ENCODE data around the gene ITSN2.
"Not testable (repeated sequence)": the region's sequence is repeated elsewhere in the genome, so short reads cannot be mapped to it uniquely, and the experiment has no call there.

Gene ITSN2

DNA sequence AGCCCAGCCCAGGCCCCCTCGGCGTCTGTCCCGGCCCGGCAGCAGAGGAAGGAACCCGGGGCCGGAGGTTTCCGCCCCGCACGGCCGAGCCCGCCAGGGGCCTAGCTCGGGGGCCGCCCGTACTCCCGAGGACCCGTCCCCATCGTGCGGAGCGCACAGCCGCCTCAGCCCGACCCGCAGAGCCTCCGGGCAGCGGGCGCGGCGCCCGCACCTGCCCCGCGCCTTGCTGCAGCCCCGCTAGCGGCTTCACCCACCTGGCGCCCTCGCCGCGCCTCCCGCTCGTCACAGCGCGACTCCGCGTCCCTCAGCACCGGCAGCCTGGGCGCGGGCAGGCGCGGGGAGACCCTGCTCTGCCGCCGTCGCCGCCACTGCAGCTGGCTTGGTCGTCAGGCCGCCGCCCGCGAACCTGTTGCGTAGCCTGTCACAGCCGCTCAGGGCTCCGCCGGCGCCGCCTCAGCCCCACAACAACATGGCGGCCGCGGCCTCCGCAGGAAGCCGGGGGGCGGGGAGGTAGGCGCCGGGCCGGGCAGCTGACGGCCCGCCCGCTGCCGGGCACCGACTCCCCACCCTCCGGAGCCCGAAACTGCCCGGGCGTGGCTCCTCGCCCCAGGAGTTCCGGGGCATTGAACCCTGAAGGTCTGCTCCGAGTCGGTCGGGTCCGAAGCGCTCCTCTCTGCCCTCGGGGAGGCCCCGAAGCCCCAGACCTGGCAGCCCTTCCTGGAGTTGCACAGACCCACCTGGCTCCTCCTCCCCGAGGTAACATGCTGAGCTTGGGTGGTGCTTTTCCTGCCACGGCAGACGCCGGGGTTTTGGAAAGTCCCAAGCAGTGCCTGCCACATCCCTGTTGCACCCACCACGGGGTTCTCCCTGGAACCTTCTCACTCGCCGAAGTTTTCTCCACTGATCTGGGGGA is at the start of gene ITSN2:
TSS of gene ITSN2 (minus strand) at position 487 of the 913 bp plus-strand sequence. CDS start 32,454 bp downstream, outside the sequence.
- peak; percentile 80 for DNase-seq

DNA sequence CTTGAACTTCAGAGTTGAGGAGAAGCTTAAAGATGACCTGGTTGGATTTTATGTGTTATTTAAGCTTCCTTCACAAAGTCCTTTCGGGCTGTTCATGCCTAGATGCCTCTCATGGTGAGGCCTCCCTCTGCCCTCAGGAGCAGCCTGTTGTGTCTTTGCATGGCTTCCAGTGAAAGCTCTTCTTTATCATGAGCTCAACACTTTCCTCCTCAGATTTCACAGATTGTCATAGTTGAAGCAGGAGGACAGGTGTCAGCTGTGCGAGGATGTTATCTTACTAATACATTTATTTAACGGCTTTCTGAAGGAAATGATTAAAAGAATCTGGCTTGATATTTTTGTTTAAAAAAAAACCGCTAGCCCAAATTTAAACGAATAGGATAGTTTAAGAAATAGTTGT is 48.8 kb upstream of the ITSN2 start:
- no peak for DNase-seq

DNA sequence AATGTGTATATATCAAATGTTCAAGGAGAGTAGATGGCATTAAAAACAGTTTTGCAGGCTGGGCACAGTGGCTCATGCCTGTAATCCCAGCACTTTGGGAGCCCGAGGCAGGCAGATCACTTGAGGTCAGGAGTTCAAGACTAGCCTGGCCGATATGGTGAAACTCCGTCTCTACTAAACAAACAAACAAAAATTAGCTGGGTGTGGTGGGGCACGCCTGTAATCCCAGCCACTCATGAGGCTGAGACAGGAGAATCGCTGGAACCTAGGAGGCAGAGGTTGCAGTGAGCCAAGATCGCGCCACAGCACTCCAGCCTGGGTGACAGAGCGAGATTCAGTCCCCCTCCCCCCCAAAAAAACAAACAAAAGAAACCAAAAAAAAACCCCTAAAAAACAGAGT is 48.4 kb upstream of the ITSN2 start:
- not testable (repeated sequence) for DNase-seq

DNA sequence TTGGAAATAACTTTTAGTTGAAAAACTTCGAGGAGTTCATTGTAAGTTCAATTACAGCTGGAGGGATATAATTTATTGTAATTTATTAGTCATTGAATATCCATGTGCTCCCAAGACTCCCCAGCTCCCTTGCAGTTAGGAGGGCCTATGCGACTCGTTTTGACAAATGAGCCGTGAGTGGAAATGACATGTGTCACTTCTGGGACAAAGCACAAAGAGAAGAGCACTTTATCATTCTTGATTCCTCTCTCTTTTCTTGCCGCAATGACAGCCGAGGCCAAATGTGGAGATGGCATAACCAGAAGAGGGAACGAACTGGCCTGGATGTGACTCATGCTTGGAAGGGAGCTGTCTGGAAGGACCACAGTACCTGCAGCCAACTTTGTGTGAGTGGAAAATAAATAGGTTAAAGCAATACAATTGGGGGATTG is 44.2 kb upstream of the ITSN2 start:
- no peak for DNase-seq

DNA sequence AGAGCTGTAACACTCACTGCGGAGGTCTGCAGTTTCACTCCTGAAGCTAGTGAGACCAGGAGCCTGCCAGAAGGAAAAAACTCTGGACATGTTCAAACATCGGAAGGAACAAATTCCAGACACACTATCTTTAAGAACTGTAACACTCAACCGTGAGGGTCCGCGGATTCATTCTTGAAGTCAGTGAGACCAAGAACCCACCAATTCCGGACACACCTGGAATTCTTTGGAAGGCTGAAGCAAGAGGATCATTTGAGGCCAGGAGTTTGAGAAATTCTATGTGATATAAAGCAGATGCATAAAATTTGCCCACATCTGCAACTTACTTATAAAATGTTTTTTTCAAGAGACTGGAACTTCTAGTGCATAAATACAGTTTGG is 43.5 kb upstream of the ITSN2 start:
- no peak for DNase-seq

DNA sequence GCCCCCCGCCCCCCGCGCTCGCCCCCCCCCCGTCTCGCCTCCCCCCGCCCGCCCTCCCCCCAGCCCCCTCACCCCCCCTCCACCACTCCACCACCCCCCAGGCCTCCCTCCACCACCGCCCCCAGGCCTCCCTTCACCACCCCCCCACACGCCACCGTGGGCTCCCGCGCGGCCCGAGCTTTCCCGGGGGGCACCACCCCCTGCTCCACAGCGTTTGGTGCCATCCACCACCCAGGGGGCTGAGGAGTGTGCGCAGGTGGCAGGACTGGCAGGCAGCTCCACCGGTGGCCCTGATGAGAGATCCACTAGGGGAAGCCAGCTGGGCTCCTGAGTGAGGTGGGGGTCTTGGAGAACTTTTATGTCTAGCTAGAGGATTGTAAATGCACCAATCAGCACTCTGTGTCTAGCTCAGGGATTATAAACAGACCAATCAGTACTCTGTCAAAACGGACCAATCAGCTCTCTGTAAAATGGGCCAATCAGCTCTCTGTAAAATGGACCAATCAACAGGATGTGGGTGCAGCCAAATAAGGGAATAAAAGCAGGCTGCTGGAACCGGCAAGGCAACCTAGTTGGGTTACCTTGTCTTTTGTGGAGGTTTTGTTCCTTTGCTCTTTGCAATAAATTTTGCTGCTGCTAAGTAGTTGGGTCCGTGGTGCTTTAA is 43.0 kb upstream of the ITSN2 start:
- DNase-seq: no peak

DNA sequence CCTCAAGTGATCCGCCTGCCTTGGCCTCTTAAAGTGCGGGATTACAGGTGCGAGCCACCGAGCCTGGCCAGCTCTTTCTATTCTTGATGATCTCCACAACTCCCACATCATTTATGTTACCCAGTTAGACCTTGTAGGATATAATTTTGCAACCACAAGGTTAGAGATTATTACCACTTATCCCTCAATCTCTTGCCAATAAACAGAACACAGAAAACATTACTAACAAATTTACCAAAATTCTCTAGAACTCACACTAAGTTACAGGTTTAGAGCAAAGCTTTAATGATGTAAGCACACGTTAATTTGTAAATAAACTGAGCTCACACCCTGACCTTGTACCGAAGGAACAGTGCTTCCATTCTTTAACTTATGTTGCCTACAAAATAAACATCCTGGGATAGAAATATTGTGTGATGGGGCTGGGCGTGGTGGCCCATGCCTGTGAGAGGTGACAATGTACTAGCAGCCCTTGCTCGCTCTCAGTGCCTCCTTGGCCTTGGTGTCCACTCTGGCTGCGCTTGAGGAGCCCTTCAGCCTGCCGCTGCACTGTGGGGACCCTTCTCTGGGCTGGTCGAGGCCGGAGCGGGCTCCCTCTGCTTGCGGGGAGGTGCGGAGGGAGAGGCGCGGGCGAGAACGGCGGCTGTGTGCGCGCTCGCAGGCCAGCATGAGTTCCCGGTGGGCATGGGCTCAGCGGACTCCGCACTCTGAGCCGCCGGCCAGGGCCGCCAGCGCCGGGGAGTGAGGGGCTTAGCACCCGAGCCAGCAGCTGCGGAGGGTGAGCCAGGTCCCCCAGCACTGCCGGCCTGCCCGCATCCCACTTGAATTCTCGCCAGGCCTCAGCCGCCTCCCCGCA is 42.1 kb upstream of the ITSN2 start:
- DNase-seq: no peak

DNA sequence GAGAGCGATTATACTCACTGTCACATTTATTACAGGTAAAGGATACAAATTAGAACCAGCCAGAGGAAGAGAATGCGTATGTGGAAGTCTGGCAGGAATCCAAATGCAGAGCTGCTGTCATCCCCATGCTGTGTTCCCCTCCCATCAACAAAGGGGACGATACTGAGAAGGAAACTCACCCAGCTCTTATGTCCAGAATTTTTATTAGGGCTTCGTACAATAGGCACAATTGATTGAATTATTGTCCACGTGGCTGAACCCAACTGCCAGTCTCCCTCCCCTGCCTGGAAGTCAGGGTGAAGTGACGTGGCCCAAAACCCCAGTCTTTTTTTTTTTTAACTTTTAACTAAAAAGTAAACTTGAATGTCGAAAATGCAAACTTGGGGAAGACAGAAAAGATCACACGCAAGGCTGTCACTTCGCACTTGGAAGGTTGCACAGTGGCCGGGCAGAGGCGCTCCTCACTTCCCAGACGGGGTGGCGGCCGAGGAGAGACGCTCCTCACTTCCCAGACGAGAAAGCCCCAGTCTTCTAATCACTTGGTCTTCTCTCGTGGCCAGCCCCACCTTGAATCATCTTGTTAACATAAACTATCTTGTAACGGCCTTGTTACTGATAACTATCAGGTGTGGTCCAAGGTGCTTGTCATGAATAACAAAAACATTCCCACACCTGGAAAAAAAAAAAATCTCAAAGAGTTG is 40.0 kb upstream of the ITSN2 start:
- peak; percentile 75 for DNase-seq

DNA sequence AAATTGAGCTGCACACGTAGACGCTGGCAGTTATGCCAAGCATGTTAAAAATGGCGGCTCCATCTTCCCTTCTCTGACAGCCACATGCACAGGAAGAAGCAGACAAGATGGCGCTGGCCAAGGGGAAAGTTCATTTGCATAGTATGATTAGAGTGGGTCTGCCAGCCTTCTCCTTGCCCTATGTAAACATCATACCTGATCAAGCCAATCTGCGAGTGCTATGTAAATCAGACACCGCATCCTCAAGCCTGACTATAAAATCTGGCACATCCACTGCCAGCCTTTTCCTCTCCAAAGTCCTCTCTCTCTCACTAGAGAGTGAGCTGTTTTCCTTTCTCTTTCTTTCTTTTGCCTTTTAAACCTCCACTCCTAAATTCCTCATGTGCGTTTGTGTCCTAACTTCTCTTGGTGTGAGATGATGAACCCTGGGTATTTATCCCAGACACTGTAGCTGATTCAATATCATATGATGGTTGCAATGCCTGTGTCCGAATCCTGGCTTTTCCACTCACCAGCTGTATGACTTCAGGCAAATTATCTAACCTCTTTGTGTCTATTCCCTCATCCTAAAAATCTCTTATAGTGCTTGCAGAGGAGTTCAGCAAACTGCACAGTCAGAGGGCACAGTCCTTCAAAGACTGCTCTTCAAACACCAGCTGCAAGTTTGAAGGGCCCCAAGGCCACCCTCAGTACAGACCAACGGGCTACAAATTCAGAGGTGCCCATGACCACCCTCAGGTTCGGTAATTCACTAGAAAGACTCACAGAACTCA is 39.3 kb upstream of the ITSN2 start:
- DNase-seq: peak; percentile 86

DNA sequence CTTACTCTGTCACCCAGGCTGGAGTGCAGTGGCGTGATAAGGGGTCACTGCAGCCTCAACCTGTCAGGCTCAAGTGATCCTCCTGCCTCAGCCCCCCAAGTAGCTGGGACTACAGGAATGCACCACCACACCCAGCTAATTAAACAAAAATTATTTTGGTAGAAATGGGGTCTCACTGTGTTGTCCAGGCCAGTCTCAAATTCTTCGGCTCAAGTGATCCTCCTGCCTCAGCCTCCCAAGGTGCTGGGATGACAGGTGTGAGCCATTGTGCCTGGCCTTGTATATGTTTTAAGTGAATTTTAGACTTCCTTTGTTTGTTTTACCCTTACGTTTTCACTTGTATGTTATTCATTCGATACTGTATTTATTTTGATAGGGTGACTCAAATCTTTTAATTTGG is 34.7 kb upstream of the ITSN2 start:
- DNase-seq: no peak

DNA sequence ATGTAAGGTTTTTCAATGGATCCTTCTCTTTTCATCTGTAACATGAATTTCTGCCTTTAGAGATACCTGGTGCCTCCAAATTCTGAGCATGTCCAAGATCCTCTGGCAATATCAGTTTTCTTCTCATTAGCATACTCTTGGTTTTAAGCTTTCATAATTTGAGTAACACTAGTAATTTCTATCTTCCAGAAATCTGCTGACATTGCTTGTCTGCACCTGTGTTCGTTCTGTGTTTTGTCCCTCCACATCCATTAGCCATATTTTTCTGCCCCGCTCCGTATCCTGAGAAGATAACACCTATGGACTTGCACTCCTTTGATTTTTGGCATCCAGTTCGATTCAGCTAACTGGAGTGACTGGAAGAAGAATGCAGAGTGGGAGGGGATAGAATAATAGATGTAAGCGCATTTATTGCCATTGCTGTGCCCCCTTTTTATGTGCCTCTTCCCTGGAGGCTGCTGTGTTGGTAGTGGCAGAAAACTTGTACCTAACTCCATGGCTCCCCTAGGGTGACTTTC is 32.3 kb upstream of the ITSN2 start:
- no peak for DNase-seq

DNA sequence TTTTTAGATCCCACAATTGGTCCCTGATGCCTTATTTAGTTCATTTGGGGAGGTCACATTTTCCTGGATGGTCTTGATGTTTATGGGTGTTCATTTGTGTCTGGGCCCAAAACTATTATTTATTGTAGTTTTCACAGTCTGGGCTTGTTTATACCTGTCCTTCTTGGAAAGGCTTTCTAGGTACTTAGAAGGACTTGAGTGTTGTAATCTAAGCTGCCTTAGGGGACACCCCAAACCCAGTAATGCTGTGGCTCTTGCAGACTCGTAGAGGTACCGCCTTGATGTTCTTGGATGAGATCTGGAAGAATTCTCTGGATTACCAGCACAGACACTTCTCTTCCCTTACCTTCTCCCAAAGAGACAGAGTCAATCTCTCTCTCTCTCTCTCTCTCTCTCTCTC is 25.0 kb upstream of the ITSN2 start:
- no peak for DNase-seq

DNA sequence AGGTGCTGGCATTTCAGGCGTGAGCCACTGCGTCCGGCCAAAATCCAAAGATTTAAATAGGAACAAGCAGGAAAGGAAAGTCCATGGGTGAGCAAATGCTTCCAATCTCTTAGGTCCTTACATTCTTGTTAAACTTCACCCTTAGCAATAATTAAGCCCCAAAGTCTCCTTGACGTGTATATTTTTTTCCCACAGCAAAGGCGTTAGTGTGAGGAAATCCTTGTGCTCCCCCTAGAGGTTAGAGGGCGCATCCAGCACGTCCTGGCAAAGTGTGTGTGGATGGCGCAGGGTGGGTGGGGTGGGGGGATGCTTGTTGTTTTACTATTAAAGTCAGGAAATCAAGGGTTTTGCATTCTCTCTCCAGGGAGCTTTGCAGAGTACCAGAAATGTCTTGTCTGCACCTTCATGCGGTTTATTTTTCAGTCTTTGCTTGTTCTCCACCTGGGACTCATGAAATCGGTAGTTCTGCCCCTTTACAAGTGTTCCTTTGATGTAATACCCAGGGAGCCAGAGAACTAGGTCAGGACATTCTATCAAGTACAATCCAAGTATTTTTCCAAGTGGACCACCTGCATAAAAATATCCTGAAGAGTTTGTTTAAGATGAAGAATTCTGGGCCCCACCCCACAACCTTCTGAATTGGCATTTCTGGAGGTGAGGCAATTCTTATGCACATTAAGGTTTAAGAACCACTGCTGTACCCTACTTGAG is 22.2 kb upstream of the ITSN2 start:
- DNase-seq: peak; percentile 65

DNA sequence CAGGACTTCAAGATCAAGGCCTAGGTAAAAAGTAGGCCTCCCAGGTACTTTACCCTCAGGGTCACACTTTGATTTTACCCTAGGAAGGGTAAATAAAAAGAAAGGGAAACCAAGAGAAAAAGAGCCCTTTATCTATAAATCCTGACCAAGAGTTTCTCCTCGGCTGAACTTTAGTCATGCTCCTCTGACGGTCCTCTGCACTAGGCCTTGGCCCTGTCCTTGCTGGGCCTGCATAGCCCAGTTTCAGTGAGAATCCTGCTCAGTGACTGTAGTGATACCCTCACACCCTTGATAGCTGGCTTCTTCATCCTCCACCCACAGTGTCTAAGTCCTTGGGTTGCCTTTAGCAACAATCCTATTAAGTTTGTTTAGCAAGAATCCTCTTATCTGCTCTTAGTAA is 20.5 kb upstream of the ITSN2 start:
- DNase-seq: no peak

DNA sequence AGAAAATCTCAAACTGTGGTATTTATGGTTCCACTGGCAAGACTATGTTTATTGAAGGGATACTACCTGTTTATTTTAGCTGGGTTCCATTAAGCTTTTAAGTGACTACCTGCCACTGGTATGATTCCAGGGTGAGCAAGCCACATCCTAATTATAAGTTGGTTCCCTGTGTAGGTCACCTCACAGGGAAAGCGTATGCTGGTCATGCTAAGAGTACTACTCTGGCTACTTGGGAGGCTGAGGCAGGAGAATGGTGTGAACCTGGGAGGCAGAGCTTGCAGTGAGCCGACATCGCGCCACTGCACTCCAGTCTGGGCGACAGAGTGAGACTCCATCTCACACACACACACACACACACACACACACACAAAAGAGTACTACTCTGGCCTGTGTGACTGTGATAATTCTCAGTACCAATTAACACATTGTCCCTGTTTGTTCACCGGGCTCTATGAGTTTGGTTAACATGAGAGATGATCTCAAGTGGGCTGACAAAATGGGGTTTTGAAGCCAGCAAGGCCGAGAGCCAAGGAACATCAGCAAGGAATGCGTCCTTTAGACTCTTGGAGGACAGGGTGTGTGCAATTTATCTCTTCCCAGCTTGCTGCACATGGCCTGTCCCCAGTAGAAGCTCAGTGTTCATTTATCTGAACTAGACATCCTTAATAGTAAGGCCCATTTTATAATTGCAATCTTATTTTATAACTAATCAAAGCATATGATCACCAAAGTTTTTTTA is 15.2 kb upstream of the ITSN2 start:
- DNase-seq: no peak

DNA sequence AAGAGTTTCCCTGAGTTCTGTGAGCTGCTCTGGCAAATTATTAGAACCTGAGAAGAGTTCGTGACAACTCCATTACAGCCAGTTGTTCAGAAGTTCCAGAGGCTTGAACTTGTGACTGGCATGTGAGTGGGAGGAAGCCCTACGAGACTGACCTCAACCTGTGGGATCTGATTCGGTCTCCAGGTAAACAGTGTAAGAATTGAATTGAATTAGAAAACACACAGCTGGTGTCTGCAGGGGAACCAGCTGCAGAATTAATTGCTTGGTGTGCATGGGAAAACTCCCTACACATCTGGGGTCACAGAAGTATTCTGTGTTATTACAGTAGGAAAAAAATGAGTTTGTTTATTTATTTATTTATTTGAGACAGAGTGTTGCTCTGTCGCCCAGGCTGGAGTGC is 14.0 kb upstream of the ITSN2 start:
- DNase-seq: no peak

DNA sequence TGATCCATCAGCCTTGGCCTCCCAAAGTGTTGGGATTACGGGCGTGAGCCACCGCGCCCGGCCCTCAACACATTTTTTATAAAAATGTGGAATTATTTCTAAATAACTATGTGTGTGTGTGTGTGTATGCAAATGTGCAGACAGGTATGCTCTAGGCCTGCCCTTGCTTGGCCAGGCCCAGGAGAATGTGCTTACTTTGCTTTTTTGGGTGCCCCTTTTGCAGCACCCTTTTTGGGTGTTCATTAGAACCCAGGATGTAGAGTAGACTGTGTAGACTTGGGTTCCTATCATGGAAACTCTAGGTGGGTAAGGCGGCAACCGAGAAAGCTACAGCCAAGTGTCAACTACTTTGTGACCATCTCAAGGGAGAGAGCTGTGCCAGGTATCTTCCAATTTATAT is 11.7 kb upstream of the ITSN2 start:
- no peak for DNase-seq

DNA sequence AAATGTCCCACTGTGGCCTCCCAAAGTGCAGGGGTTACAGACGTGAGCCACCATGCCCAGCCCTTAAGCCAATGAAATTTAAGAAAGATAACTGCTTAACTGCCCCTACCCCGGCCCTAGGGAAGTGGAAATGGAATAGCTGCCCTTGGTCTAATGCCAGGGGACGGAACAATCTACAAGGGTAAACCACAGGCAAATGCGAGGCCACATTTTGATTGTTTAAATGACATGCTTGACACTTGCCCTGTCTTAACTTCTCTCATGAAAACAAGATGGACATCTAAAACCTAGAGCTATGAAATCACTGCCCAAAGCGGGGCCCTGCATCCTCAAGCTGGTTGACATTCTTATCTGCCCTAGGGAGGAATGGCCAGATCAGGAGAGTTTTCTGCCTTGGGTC is 5.5 kb upstream of the ITSN2 start:
- no peak for DNase-seq

DNA sequence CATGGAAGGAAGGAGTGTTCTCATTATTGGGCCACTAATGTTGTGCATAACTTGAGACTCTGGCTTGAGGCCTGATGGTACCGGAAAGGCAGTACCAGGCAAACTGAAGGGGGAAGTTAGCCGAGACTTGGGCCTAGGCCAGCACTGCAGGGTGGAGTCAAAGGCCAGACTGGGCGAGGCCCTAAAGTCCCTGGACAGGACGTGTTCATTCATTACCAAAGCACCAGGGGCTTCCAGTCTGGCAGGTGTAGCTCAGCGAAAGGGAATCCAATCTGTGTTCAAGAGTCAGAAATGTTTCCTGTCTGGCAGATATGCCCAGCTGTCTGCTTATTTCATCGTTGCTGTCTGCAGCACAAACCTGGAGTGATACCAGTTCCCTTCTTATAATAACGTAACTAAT is 4.7 kb upstream of the ITSN2 start:
- DNase-seq: no peak

DNA sequence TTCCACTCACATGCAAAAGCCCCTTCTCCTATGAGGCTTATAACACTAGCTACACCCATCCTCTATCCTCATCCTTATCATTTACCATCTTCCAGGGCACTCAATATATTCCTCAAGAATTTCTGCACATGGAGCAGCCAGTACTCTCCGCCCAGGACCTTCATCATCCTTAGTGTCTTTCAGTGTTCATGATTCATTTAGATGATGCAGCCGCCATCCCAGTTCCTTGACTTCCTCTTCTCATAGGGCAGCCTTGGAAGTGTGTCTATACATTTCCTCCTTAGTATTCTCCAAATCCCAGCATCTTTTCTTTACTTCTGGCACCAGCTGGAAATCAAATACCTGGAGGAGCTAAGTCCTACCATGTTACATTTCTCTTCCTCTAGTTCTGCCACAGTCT is 3.0 kb upstream of the ITSN2 start:
- DNase-seq: no peak
